ENCODE measurements around the gene EEA1.
"Not testable (repeated sequence)": the region's sequence is repeated elsewhere in the genome, so short reads cannot be mapped to it uniquely, and the experiment has no call there.

Gene EEA1

DNA sequence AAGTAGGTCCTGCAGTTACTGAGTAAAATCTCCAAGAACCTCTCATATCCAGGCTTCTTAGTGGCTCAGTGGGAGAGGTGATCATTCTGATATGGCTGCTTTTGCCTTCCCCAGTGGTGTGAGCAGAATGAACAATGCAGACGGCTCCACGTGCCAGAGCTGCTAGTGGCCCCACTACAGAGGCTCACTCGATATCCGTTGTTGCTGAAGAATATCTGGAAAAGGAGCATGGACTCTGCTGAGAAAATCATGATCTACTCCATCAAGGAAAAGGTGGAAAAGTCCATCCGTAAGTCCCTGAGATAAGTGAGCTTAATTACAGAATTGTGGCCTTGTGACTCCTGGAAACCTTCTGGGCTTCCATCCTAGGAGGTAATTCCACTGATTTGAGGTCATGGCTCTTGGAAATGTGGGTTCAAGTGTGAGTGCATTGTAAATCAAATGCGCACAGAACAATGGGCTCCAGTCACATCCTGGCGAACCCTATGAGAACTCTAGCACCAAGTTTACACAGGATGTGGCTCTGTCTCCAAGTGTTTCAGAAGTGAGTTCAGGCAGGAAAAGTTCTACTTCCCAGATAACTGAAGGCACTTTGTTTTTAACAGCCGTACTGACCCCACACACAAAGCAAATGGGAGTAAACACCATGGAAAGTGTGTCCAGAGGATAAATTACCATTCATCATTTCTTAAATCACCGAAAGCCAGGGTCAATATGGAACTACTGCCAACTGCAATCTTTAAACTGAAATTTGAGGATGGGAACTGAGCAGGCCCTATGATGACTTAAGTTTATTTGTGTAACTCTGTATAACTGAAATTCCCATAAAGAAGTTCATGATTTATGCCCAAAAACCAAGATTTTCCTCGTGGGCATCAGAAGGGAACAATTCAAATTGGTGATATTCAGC is 174.9 kb downstream of the EEA1 start:
- no peak for DNase-seq (ENCODE audit: low read depth in 2 of 2)

DNA sequence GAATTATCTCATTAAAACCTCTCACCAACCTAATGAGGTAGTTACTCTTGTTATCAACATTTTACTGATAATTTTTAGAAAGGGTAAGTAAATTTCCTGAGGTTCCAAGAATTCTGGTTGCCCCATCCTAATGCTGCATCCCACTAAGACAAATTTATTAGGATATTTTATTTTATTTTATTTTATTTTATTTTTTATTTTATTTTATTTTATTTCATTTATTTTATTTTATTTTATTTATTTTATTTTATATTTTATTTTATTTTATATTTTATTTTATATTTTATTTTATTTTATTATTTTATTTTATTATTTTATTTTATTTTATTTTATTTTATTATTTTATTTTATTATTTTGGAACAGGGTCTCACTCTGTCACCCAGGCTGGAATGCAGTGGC is 179.4 kb downstream of the EEA1 start:
- DNase-seq (ENCODE audit: low read depth in 2 of 2): not testable (repeated sequence)

DNA sequence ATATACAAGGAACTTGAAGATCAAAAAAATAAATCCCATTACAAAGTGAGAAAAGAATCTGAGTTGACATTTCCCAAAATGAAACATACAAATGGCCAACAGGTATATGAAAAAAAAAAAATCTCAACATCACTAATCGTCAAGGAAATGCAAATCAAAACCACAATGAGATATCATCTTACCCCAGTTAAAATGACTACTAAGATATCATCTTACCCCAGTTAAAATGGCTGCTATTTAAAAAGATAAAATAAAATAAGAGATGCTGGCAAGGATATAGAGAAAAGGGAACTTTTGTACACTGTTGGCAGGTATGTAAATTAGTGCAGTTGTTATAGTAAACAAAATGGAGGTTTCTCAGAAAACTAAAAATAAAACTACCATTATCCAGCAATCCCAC is 181.9 kb downstream of the EEA1 start:
- no peak for DNase-seq (ENCODE audit: low read depth in 2 of 2)

DNA sequence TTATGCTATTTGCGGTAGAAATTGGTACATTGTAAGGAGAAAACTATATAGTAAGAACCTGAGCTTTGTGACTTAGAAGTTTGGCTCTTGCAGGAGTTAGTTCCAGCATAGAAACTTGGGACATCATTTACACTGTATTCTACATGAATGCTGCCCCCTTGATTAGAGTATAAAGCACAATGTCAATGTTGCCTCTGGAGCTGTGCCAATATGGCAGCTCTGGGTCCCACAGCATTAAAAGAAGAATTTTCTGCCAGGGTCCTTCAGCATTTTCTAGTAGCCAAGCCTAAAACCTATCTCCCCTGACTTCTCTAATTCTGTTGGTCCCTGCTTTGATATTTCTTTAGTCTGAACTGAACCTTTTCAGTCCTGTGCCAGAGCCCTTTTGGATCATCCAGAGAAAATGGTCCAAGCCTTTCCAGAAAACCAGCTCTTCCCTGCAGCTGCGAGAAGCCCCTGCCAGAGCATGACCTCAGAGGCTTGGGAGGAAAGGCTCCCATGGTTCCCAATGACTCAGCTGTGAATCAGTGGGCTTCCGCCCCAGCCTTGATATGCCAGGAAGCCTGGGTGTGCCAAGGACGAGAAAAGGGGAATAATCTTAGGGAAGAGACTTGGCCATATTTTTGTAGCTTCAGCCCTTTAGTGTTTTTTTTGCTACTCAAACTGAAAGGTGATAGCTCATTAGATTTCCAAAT is 183.1 kb downstream of the EEA1 start:
- DNase-seq (ENCODE audit: low read depth in 2 of 2): peak; percentile 73 to 78

DNA sequence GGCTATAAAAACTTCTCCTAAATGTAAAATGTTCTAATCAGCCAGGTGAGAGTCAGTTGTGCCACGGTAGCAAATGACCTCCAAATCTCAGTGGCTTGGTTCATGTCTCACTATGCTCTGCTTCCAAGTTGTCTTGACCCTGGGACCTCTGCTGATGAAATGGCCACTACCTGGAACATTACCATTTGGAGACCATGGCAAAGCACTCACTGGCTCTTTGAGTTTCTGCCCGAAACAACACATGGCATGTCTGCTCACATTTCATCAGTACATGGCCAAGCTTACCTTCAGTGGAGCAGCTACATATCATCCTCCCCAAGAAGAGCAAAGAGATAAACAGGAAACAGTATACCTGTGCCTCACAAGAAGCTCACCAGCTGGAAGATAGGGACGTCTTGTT is 186.1 kb downstream of the EEA1 start:
- DNase-seq (ENCODE audit: low read depth in 2 of 2): no peak

DNA sequence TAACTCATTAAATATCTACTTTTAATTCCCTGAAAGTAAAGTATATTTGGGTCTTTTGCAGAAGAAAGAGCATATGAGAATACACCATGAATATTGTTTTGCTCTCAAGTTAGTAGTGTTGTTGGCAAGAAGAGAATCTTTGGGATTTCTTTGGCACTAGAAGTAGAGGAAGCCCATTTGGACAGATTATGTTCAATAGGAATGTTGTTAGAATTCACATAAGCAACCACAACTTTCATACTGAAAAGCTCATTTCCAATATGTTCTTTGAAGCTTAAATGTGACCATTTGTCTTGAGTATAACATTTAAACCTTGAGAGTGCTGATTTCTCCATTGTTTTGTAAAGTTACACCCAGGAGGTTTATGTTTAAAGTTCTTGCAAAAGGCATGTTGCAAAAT is 188.7 kb downstream of the EEA1 start:
- no peak for DNase-seq (ENCODE audit: low read depth in 2 of 2)

DNA sequence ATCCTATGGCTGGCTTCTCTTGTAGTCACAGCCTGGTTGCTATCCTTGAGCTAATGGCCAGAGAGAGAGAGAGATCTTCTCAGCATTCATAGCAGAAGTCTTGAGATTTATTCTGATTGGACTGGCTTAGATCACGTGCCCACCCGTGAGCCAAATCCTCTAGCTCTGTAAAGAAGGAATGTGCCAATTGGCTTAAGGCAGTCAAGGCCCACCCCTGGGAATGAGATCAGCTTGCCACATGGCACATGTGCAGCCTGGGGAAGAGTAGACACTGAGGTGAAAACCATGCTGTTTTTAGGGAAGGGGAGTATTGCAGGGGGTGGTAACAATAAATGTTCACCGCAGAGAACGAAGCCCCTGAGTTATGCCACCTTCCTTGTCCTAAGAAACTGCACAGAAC is 190.0 kb downstream of the EEA1 start:
- DNase-seq (ENCODE audit: low read depth in 2 of 2): no peak

DNA sequence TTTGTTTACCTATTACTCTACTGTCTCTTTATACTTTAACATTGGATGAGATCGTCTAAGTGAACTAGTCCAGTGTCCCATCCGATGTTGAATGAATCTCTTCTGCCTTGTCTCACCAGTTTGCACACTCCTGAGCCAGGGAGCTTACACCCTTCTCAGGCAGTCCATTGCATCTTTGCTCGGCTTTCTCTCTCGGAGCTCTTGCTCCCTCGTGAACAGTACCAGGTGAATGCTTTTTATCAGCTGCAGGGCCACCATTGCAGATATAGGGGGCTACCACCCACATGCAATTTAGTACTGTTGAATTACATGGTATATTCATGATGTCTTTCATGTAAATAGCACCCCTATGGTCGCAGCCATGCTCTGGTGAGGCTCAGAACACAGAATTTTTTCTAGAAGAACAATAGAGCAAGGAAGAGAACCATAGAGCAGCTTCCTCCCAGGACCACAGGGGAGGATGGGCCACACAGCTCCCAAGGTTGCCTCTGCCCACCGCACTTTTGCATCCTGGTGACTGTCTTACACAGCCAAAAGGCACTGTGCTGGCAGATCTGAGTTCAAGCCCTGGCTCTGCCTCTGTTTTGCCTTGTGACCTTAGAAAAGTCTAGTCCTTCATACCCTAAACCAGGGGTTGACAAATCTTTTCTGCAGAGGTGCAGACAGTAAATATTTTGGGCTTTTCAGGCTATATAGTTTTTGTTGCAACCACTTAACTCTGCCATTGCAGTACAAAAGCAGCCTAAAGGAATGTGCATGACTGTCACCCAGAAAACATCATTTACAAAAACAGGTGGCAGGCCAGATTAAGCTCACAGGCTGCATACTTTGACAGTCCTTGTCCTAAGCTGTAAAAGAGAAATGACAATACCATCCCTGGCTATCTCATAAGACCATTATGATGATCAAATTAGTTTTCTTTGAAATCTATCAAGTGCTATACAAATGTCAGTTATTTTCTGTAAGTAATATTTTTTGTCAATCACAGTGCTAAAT is 190.9 kb downstream of the EEA1 start:
- DNase-seq (ENCODE audit: low read depth in 2 of 2): no peak

DNA sequence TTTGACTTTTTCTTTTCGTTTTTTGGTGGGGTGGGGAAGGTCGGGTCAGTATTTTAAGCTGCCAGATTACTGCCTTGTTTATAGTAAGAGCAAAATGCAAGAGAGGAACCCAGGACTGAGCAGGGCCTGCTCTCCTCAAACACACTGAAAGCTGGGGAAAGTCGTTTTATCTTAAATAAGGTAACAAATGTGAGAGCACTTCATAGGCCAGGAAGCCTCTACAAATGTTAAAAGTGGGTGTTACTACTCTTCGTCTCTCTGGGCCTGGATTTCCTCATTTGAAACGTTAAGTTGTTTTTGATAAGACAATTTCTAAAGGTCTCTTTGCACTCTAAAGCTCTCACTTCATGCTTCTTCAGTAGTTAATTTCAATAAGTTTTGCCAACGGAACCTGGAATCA is 192.5 kb downstream of the EEA1 start:
- no peak for DNase-seq (ENCODE audit: low read depth in 2 of 2)

DNA sequence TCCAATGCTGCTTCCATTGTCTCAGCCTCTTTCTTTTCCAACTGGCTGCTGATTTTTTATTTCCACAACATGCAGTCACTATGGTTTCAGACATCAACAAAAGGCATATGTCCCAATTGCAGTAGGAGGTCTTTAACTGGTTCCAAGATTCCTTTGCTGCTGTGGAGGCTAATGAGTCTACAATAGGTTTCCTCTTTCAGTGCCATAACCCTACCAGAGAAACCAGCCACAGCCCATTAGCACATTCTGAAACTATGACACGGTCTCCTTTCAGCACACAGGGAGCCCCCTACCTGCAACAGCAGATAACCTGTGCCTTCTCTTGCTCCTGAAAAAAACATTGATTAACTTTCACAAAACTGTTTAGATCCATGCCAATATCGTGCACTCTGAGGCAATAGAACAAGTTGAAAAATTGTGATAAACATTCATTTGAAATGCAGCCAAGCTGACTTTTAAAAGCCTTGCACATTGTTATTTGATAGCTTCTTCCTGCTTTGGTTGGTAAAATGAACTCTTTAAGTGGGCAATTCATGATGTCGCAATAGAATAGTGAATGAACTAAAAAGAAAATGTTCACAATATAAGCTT is 193.9 kb downstream of the EEA1 start:
- peak; percentile 75 to 78 for DNase-seq (ENCODE audit: low read depth in 2 of 2)

DNA sequence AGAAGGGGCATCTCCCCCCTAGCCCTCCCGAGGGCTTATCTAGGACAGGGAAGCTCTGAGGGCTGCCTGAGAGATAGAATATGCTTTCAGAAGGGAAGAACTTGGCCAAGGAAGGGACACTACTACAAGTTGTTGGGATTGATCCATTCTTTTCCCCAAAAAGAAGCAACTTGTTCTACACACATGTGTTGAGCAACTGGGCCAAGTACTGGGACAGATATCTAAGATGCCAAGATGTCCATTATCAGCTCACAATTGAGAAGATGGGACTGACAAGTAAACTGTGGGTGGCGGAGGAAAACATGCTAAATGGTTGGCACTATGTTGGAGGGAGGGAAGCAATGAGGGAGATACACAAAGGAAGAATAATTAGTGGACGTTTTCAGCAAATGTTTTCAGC is 195.4 kb downstream of the EEA1 start:
- DNase-seq (ENCODE audit: low read depth in 2 of 2): no peak

DNA sequence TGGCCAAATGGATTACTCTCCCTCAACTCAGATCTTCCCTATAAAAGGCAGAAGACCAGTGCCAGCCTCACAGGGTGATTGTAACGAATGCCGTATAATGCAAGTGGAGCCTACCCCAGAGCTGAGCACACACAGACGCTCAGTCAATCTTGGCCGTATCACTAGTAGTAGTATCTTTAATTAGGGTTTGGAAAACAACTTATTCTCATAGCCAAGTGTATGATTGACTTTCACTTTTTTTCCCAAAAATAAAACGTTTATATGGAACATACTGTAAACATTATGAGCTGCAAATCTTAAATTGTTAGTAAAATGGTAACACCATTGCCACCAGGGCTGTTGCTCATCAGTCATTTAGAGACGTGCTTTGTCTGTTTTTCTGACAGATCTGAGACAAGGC is 195.9 kb downstream of the EEA1 start:
- no peak for DNase-seq (ENCODE audit: low read depth in 2 of 2)

DNA sequence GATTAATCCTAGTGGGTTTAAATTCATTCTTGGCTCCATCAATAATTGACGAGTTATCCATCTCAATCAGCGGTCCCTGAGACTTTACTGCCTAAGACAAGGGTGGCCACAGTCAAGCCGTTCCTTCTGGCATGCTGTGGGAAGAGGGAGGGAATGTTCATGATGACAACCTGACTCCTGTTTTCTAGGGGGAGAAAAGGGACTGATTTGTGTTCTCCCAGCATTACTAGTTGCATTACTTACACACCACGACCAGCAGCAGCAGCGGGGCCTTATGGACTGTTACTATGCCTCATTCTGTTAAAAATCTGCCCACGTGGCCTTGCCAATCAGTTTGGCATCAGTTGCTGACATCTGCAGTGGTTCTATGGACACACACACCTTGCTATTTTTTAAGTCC is 196.4 kb downstream of the EEA1 start:
- no peak for DNase-seq (ENCODE audit: low read depth in 2 of 2)

DNA sequence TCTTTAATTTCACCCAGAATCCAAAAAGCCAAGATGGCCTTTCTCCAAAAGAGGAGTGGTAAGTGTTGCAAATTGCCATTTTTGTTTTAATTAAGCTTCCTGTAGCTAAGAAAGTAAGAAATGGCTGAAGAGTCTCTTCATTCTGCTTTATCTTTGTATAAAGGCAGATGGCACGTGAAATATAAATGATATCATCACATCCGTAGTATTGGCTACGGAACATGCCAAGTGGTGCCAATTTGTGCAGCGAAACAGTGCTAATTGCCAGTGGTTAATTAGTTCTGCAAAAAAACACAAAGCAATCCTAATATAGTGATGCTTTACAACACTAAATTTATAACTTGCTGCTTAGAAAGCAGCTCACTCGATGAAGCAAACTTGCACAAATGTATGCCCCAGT is 196.9 kb downstream of the EEA1 start:
- no peak for DNase-seq (ENCODE audit: low read depth in 2 of 2)

DNA sequence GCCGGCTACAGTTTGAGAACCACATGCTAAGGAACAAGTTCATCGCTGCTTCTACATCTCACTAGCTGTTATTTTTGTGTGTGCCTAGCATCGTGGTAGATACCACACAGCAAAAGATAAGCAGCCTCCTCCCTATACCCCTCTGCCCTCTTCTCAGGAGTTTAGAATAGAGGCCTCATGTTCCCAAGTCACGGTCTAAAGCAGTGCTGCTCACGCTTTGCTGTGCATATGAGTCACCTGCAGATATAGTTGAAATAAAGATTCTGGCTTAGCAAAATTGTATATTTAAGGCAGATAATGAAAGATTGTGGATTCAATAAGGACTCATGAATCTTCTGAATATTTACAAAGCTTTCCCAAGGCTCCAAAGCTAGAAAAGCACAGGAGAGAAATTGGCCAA is 198.3 kb downstream of the EEA1 start:
- no peak for DNase-seq (ENCODE audit: low read depth in 2 of 2)

DNA sequence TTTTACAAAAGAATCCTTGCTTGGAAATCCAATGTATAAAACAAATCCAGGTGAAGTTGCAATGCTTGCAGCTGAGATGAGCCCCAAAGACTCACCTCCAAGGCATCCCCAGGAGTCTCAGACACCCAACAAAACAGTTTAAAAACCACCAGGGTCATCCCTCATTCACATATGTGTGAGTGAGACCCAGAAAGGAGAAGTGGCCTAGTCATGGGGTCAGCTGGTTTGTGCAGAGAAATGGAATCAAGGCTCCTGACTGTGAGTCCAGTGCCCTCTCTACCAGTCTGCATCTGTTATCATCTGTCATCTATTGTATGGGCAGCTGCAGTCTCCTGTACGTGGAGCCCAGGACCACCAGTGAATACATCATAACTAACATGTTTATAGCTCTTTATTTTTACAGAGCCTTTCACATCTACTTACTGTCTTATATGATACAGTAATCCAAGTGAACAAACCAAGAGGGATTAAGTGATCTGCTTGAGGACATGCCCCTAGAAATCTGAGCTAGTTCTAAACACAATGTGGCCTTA is 199.3 kb downstream of the EEA1 start:
- no peak for DNase-seq (ENCODE audit: low read depth in 2 of 2)

DNA sequence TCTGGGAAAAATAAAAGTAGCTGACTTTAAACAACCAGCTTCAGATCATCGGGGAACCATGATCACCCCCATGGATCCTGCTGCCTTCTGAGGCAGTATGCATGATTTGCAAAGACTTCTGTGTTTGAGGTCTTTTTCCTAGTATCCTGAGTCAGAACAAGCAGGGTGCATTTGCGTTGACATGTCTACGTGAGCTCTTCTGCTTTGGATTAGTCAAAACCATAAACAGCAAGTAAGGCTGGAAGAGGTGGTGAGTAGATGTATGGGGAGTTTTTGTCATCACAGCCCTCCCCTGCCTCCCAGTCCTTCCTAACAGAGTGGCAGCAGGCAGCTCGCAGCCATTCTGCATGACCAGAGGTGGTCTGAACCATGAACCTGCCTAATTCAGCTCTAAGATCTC is 202.2 kb downstream of the EEA1 start:
- DNase-seq (ENCODE audit: low read depth in 2 of 2): no peak

DNA sequence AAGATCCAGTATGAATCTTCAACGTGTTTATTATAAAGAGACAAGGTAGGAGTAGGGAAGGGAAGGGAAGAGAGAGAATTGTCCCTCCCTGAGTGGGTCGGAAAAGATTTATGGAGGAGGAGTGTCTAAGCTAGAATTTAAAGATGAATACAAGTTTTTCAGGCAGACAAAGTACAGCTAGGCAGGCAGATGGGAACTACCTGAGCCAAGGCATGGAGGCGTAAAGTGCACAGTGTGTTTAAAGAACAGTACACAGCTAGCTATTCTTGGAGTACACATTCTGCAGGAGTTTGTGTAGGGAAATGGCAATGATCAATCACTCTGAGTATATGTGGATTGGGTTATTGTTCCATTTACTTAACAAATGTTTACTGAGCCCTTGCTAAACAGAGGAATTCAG is 206.2 kb downstream of the EEA1 start:
- DNase-seq (ENCODE audit: low read depth in 2 of 2): no peak

DNA sequence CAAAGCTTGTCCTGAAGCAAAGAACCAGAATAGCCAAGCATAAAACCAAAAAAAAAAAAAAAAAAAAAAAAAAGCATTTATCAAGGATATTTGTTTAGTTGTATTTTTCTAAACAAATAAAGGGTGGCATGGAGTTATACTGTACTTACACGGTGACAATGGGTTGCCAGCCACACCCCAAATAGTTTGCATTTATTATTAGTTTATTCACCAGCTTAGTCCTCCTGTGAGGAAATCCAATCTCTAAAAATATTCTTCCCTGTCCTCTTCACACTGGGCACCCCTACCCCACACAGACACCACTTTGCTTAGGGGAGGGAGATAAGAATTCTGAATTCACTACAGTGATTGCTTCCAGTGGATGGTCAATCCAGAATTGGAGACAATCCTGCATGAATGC is 207.4 kb downstream of the EEA1 start:
- DNase-seq (ENCODE audit: low read depth in 2 of 2): no peak

DNA sequence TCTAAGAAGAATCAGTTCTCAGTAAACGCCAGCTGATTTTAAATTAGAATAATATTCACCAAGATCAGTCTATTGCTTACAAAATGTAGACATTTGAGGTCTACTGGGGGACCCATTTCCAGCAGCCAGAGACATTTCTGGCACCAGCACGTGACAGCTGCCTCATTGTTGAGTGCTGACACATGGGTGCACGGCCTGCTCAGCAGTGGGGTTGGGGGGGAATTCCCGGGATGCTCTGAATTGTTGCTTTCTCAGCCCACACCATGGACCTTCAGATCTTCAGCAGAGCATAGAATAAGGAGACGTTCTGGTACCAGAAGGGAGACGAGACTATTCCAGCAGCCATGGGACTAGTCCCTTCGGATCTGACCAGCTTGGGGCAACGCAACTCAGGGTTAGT is 208.0 kb downstream of the EEA1 start:
- DNase-seq (ENCODE audit: low read depth in 2 of 2): no peak

Measured in fibroblast of skin of left quadriceps (primary cell).